Activated T-cell treated with anti-CD3 and anti-CD28 coated beads, Interleukin-2, amount 50 U/mL, for 24 hours (primary cell): ENCODE results near the gene DMAC2L.
A peak's percentile ranks its signal among the peaks of the same experiment; 100 is the strongest.
"Not testable (repeated sequence)": the region's sequence is repeated elsewhere in the genome, so short reads cannot be mapped to it uniquely, and the experiment has no call there.

ENCODE experiments used
- DNase-seq: peaks from one replicate; pipeline ENCODE4 v3.0.0-alpha.2; 2020
- H3K27ac Mint-ChIP-seq: 2 replicates; pipeline ENCODE4 v1.8.0; 2020; ENCODE audit warnings: mild to moderate bottlenecking, mixed read lengths
- H3K27me3 Mint-ChIP-seq: 2 replicates; pipeline ENCODE4 v1.8.0; 2020; ENCODE audit warnings: mixed read lengths
- H3K36me3 Mint-ChIP-seq: 2 replicates; pipeline ENCODE4 v1.8.0; 2020; ENCODE audit warnings: low read depth, mixed read lengths
- H3K4me1 Mint-ChIP-seq: 2 replicates; pipeline ENCODE4 v1.8.0; 2020; ENCODE audit warnings: low read depth, mixed read lengths
- H3K4me3 Mint-ChIP-seq: 2 replicates; pipeline ENCODE4 v1.8.0; 2020; ENCODE audit warnings: mild to moderate bottlenecking, moderate library complexity, mixed read lengths
- H3K9me3 Mint-ChIP-seq: 2 replicates; pipeline ENCODE4 v1.8.0; 2020; ENCODE audit warnings: mixed read lengths

The DMAC2L gene

DNA sequence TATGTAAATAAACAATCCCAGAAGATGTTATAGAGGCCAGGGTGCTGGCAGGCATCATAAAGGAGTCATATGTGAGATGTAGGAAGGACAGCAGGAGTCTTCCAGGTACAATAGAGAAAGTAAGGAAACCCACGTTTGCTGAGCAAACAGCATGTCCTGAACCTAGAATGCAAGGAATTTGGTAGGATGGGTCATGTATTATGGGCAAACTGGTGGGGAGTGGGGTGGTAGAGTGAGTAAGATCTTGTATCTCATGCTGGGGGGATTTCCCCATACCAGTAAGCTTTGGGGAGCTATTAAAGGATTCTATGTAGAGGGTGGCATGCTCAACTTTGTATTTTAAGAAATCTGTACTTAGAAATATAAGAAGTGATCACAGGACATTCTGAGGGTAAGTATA is 43.6 kb downstream of the DMAC2L start:
- no peak for DNase-seq
- Mint-ChIP-seq H3K9me3 (no peaks in the 10 kb centered on the region), H3K27me3 (no peaks in the 10 kb centered on the region), H3K36me3 (peaks cover 27% of the 10 kb centered on the region), H3K27ac (no peak overlapping the region), H3K4me3 (no peak overlapping the region), H3K4me1 (peaks cover 6% of the 10 kb centered on the region)

DNA sequence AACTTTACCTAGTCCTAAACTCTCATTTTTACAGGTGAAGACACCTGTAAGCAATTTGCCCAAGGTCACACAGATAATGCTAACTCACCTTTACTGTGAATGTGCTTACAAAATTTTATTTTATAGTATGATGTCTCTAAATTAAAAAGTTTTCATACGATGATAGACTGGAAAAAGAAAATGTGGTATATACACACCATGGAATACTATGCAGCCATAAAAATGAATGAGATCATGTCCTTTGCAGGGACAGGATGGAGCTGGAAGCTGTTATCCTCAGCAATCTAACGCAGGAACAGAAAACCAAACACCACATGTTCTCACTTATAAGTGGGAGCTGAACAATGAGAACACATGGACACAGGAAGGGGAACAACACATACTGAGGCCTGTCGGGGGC is 44.2 kb downstream of the DMAC2L start:
- DNase-seq, H3K27ac Mint-ChIP-seq, H3K4me1 Mint-ChIP-seq, H3K9me3 Mint-ChIP-seq, H3K4me3 Mint-ChIP-seq, H3K27me3 Mint-ChIP-seq: not testable (repeated sequence)
- peaks cover 27% of the 10 kb centered on the region for H3K36me3 Mint-ChIP-seq

- H3K4me3 Mint-ChIP-seq, result no peak overlapping the region
- no peak overlapping the region for H3K27ac Mint-ChIP-seq
Measured at GRCh38 chr14:50357124-50357523, 45.0 kb downstream of the DMAC2L start.

GRCh38 chr14:50357753-50358395 is 45.8 kb downstream of the DMAC2L start:
- H3K4me3 Mint-ChIP-seq, result no peak overlapping the region
- H3K9me3 Mint-ChIP-seq, result peaks cover 5% of the 10 kb centered on the region
- peaks cover 14% of the 10 kb centered on the region for H3K4me1 Mint-ChIP-seq
- H3K27me3 Mint-ChIP-seq, result no peaks in the 10 kb centered on the region
- no peak for DNase-seq
- peaks cover 33% of the 10 kb centered on the region for H3K36me3 Mint-ChIP-seq
- no peak overlapping the region for H3K27ac Mint-ChIP-seq

More at GRCh38 chr14:50357124-50357523, 45.0 kb downstream of the DMAC2L start:
- no peaks in the 10 kb centered on the region for H3K27me3 Mint-ChIP-seq
- H3K9me3 Mint-ChIP-seq, result no peaks in the 10 kb centered on the region
- DNase-seq, result no peak
- H3K36me3 Mint-ChIP-seq, result peaks cover 27% of the 10 kb centered on the region
- peaks cover 8% of the 10 kb centered on the region for H3K4me1 Mint-ChIP-seq

- DNase-seq, result no peak
- H3K9me3 Mint-ChIP-seq, result peaks cover 5% of the 10 kb centered on the region
- peaks cover 34% of the 10 kb centered on the region for H3K36me3 Mint-ChIP-seq
- no peaks in the 10 kb centered on the region for H3K27me3 Mint-ChIP-seq
- H3K4me1 Mint-ChIP-seq, result peaks cover 28% of the 10 kb centered on the region
- H3K4me3 Mint-ChIP-seq, result no peak overlapping the region
- no peak overlapping the region for H3K27ac Mint-ChIP-seq
Measured at GRCh38 chr14:50359631-50360030, 47.5 kb downstream of the DMAC2L start.

GRCh38 chr14:50360093-50360492 is 48.0 kb downstream of the DMAC2L start:
- no peak for DNase-seq
- H3K27me3 Mint-ChIP-seq, result no peaks in the 10 kb centered on the region
- peaks cover 5% of the 10 kb centered on the region for H3K9me3 Mint-ChIP-seq
- no peak overlapping the region for H3K4me3 Mint-ChIP-seq
- no peak overlapping the region for H3K27ac Mint-ChIP-seq
- peaks cover 30% of the 10 kb centered on the region for H3K4me1 Mint-ChIP-seq
- peaks cover 34% of the 10 kb centered on the region for H3K36me3 Mint-ChIP-seq

DNA sequence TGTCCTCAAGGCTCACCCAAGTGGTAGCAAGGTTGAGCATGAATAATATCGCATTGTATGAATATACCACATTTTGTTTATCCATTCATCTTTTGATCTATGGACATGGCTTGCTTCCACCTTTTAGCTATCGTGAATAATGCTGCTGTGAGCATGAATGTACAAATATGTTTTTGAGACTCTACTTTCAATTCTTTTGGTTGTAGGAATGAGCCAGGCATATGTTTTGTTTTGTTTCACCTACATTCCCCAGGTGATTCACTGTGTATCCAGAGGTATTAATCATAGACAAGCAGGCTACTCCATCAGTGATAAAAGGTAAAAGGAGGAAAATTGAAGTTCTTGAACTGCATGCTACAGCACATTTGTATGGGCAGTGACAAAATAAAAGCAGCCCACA is 48.7 kb downstream of the DMAC2L start:
- DNase-seq, result no peak
- H3K4me3 Mint-ChIP-seq, result no peak overlapping the region
- H3K4me1 Mint-ChIP-seq, result peaks cover 26% of the 10 kb centered on the region

GRCh38 chr14:50361473-50362403 is 49.6 kb downstream of the DMAC2L start:
- not testable (repeated sequence) for H3K4me3 Mint-ChIP-seq, H3K9me3 Mint-ChIP-seq, H3K27me3 Mint-ChIP-seq, H3K27ac Mint-ChIP-seq, DNase-seq
- Mint-ChIP-seq H3K36me3 (peaks cover 27% of the 10 kb centered on the region), H3K4me1 (peaks cover 30% of the 10 kb centered on the region)

More for the DNA sequence above, 48.7 kb downstream of the DMAC2L start:
- H3K27ac Mint-ChIP-seq, result no peak overlapping the region
- peaks cover 30% of the 10 kb centered on the region for H3K36me3 Mint-ChIP-seq
- H3K27me3 Mint-ChIP-seq, result no peaks in the 10 kb centered on the region
- H3K9me3 Mint-ChIP-seq, result peaks cover 5% of the 10 kb centered on the region

GRCh38 chr14:50362764-50363713 is 50.9 kb downstream of the DMAC2L start:
- H3K36me3 Mint-ChIP-seq, result peaks cover 15% of the 10 kb centered on the region
- peak overlapping the region; percentile 92 for H3K27ac Mint-ChIP-seq
- H3K4me3 Mint-ChIP-seq, result peak overlapping the region; percentile 83
- H3K4me1 Mint-ChIP-seq, result peaks cover 33% of the 10 kb centered on the region
- no peaks in the 10 kb centered on the region for H3K27me3 Mint-ChIP-seq
- peak; percentile 56 for DNase-seq
- H3K9me3 Mint-ChIP-seq, result peaks cover 5% of the 10 kb centered on the region

- Mint-ChIP-seq H3K9me3 (peaks cover 5% of the 10 kb centered on the region), H3K4me3 (peak overlapping the region; percentile 83), H3K36me3 (peaks cover 11% of the 10 kb centered on the region), H3K27ac (peak overlapping the region; percentile 92), H3K27me3 (no peaks in the 10 kb centered on the region), H3K4me1 (peaks cover 33% of the 10 kb centered on the region)
- peak; percentile 49 for DNase-seq
Measured at GRCh38 chr14:50363714-50364111, 51.6 kb downstream of the DMAC2L start.

- Mint-ChIP-seq H3K4me3 (no peak overlapping the region), H3K27ac (no peak overlapping the region), H3K36me3 (peaks cover 7% of the 10 kb centered on the region), H3K4me1 (peaks cover 33% of the 10 kb centered on the region), H3K27me3 (no peaks in the 10 kb centered on the region), H3K9me3 (peaks cover 5% of the 10 kb centered on the region)
- no peak for DNase-seq
Measured at GRCh38 chr14:50364792-50365191, 52.7 kb downstream of the DMAC2L start.

DNA sequence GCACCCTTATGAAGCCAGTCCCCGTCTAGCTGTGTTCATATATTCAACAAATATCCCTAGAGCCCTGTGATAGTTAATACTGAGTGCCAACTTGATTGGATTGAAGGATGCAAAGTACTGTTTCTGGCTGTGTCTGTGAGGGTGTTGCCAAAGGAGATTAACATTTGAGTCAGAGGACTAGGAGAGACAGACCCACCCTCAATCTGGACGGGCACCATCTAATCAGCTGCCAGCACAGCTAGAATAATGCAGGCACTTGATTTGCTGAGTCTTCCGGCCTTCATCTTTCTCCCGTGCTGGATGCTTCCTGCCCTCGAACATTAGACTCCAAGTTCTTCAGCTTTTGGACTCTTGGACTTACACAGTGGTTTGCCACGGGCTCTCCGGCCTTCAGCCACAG is 53.4 kb downstream of the DMAC2L start:
- H3K36me3 Mint-ChIP-seq, H3K27me3 Mint-ChIP-seq, H3K9me3 Mint-ChIP-seq, DNase-seq, H3K27ac Mint-ChIP-seq, H3K4me3 Mint-ChIP-seq: not testable (repeated sequence)
- peaks cover 31% of the 10 kb centered on the region for H3K4me1 Mint-ChIP-seq

DNA sequence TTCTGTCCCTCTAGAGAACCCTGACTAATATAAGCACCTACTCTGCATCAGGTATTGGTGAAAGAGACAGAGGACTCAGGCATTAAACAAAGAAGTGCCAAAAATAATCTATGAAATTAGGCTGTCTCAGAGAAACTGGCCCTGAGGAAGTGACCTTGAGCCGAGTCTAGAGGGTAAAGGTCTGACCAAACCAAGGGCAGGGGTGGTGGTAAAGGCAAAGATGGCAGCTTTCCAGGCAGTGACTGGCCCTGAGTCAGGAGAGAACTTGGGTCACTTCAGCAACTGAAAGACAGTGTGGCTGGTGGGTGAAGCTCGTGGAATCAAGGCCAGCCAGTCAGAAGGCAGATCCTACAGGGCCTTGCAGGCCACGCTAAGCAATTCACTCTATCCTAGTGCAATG is 54.0 kb downstream of the DMAC2L start:
- Mint-ChIP-seq H3K9me3 (peaks cover 5% of the 10 kb centered on the region), H3K27me3 (no peaks in the 10 kb centered on the region), H3K4me1 (peaks cover 29% of the 10 kb centered on the region), H3K36me3 (peaks cover 7% of the 10 kb centered on the region), H3K4me3 (no peak overlapping the region), H3K27ac (no peak overlapping the region)
- DNase-seq, result no peak

- Mint-ChIP-seq H3K27me3 (no peaks in the 10 kb centered on the region), H3K36me3 (peaks cover 7% of the 10 kb centered on the region), H3K4me3 (no peak overlapping the region), H3K27ac (no peak overlapping the region), H3K9me3 (peaks cover 5% of the 10 kb centered on the region), H3K4me1 (peaks cover 29% of the 10 kb centered on the region)
- no peak for DNase-seq
Measured at GRCh38 chr14:50366589-50366988, 54.5 kb downstream of the DMAC2L start.
